MCF 10A (cell line): ENCODE data around the gene RABGAP1L. TPM values are rescaled to one million over a fixed set of nuclear protein-coding genes. Genes with fewer than 3 reads are reported as not detected.
A peak's percentile ranks its signal among the peaks of the same experiment; 100 is the strongest.

Experiments used
- BruUV-seq: library from RNA; stranded (reverse); fragments of 400-500 nt; replicated peaks from 2 replicates; lab custom pipeline; 2021; lab: Mats Ljungman, UMichigan
- CTCF ChIA-PET: fragments of 300-600 bp; sonication (Branson Sonifier 250); formaldehyde crosslinking; extraction: SDS; loops from one replicate; lab custom pipeline; 2021; ENCODE audit warnings: antibody characterized with exemption, inconsistent platforms; lab: Yijun Ruan, JAX
- POLR2A ChIA-PET: fragments of 300-600, 350-650 bp; sonication (Branson Sonifier 250); formaldehyde crosslinking; extraction: SDS; loops from one replicate; lab custom pipeline; 2020; ENCODE audit warnings: antibody characterized with exemption, inconsistent platforms; lab: Yijun Ruan, JAX
- DNase-seq: peaks from one replicate; pipeline ENCODE4 v3.0.0-alpha.2; 2018; ENCODE audit not compliant: unreplicated experiment
- H3K27ac Mint-ChIP-seq: one replicate; pipeline ENCODE4 v1.8.0; 2022; ENCODE audit warnings: mild to moderate bottlenecking, low read depth, mixed read lengths; ENCODE audit not compliant: unreplicated experiment
- H3K27me3 Mint-ChIP-seq: one replicate; pipeline ENCODE4 v1.8.0; 2022; ENCODE audit warnings: mixed read lengths; ENCODE audit not compliant: insufficient read depth, unreplicated experiment
- H3K36me3 Mint-ChIP-seq: one replicate; pipeline ENCODE4 v1.8.0; 2022; ENCODE audit warnings: mild to moderate bottlenecking, moderate library complexity, mixed read lengths; ENCODE audit not compliant: insufficient read depth, unreplicated experiment
- H3K4me1 Mint-ChIP-seq: one replicate; pipeline ENCODE4 v1.8.0; 2022; ENCODE audit warnings: mixed read lengths; ENCODE audit not compliant: insufficient read depth, unreplicated experiment
- H3K4me3 Mint-ChIP-seq: one replicate; pipeline ENCODE4 v1.8.0; 2022; ENCODE audit warnings: mild to moderate bottlenecking, moderate library complexity, mixed read lengths; ENCODE audit not compliant: unreplicated experiment
- H3K9me3 Mint-ChIP-seq: one replicate; pipeline ENCODE4 v1.8.0; 2022; ENCODE audit warnings: mixed read lengths; ENCODE audit not compliant: unreplicated experiment
- CTCF ChIP-seq: fragments of 200-600 bp; IDR thresholded peaks from one replicate; pipeline ENCODE4 v1.8.0; 2022; ENCODE audit warnings: antibody characterized with exemption, mild to moderate bottlenecking; ENCODE audit not compliant: unreplicated experiment
- intact Hi-C: fragments of 100-400 bp; cut with micrococcal nuclease; formaldehyde crosslinking; loops from 2 replicates; pipeline ENCODE4 v1.14.1; 2022
- total RNA-seq: library from RNA; stranded (reverse); gene quantifications from 2 replicates; pipeline ENCODE4 v1.2.3, GENCODE V29; 2022

Gene RABGAP1L
- total RNA-seq, 1 experiment from 2014 or later, result 18.2 TPM

GRCh38 chr1:174954671-174955669 is 795.6 kb downstream of the RABGAP1L start:
- POLR2A ChIA-PET, result interaction anchor here (1.5 kb wide), 1 partner anchor 9 kb away, joined by 4 read pairs; no protein-coding TSS in a partner anchor
- intact Hi-C loops, result no loop called here
- Mint-ChIP-seq H3K36me3 (no peaks in the 10 kb centered on the region), H3K4me1 (no peaks in the 10 kb centered on the region), H3K9me3 (no peaks in the 10 kb centered on the region), H3K4me3 (no peak overlapping the region), H3K27ac (no peak overlapping the region), H3K27me3 (no peaks in the 10 kb centered on the region)
- CTCF ChIA-PET, result interaction anchor here (0.6 kb wide), 1 partner anchor 25 kb away, joined by 5 read pairs; no protein-coding TSS in a partner anchor
- peak; percentile 24 for DNase-seq
- no peak for TF ChIP-seq CTCF
- BruUV-seq, result no TSS peak

- no peak for DNase-seq
- H3K4me3 Mint-ChIP-seq, result no peak overlapping the region
- BruUV-seq, result no TSS peak
These were observed 796.8 kb downstream of the RABGAP1L start for GRCh38 chr1:174956086-174956485.

GRCh38 chr1:174956976-174957375 is 797.7 kb downstream of the RABGAP1L start:
- ChIA-PET POLR2A (interaction anchor here (0.6 to 1.4 kb wide), 4 partner anchors 11 to 200 kb away, joined by 3 to 4 read pairs (median 4); no protein-coding TSS in a partner anchor), CTCF (interaction anchor here (0.6 to 1.9 kb wide), 4 partner anchors 24 to 103 kb away, joined by 3 to 6 read pairs (median 3); no protein-coding TSS in a partner anchor)
- no peak overlapping the region for H3K27ac Mint-ChIP-seq
- no peak for DNase-seq
- no peak overlapping the region for H3K4me3 Mint-ChIP-seq
- H3K27me3 Mint-ChIP-seq, result no peaks in the 10 kb centered on the region
- no peaks in the 10 kb centered on the region for H3K4me1 Mint-ChIP-seq
- BruUV-seq, result no TSS peak
- TF ChIP-seq CTCF, result no peak
- H3K36me3 Mint-ChIP-seq, result no peaks in the 10 kb centered on the region
- no peaks in the 10 kb centered on the region for H3K9me3 Mint-ChIP-seq
- intact Hi-C loops, result no loop called here

More at GRCh38 chr1:174956086-174956485, 796.8 kb downstream of the RABGAP1L start:
- no peak overlapping the region for H3K27ac Mint-ChIP-seq
- H3K9me3 Mint-ChIP-seq, result no peaks in the 10 kb centered on the region
- CTCF ChIA-PET, result interaction anchor here (1.9 kb wide), 1 partner anchor 28 kb away, joined by 6 read pairs; no protein-coding TSS in a partner anchor
- intact Hi-C loops, result no loop called here
- no peak for TF ChIP-seq CTCF
- no peaks in the 10 kb centered on the region for H3K36me3 Mint-ChIP-seq
- H3K27me3 Mint-ChIP-seq, result no peaks in the 10 kb centered on the region
- no peaks in the 10 kb centered on the region for H3K4me1 Mint-ChIP-seq
- POLR2A ChIA-PET, result no interaction called here

GRCh38 chr1:174957829-174958228 is 798.5 kb downstream of the RABGAP1L start:
- no peak overlapping the region for H3K4me3 Mint-ChIP-seq
- no peaks in the 10 kb centered on the region for H3K9me3 Mint-ChIP-seq
- TF ChIP-seq CTCF, result no peak
- intact Hi-C loops, result no loop called here
- ChIA-PET POLR2A (interaction anchor here (0.6 to 1.4 kb wide), 5 partner anchors 8 to 200 kb away, joined by 3 to 4 read pairs (median 4); no protein-coding TSS in a partner anchor), CTCF (interaction anchor here (0.6 to 1.9 kb wide), 3 partner anchors 26 to 41 kb away, joined by 3 to 6 read pairs (median 3); no protein-coding TSS in a partner anchor)
- H3K27me3 Mint-ChIP-seq, result no peaks in the 10 kb centered on the region
- no TSS peak for BruUV-seq
- DNase-seq, result no peak
- no peaks in the 10 kb centered on the region for H3K4me1 Mint-ChIP-seq
- H3K36me3 Mint-ChIP-seq, result no peaks in the 10 kb centered on the region
- H3K27ac Mint-ChIP-seq, result no peak overlapping the region
